ENCODE data around the gene ADARB1.

- TF ChIP-seq CTCF (conservative IDR thresholded peaks at IDR 0.05; ENCODE audit: low read depth, low read length), result no peak
- no peak for TF ChIP-seq EZH2 (IDR thresholded peaks at IDR 0.05; ENCODE audit: borderline replicate concordance, low read depth, low read length, poor library complexity, severe bottlenecking)
These were observed 128.5 kb downstream of the ADARB1 start for GRCh38 chr21:45202889-45203288.
